GM20431 (cell line): Measurements from ENCODE around the gene SSH2.

Experiments
- in situ Hi-C: fragments of 300-500 bp; cut with MseI, MboI; formaldehyde crosslinking; loops from one replicate; pipeline ENCODE4 v1.15.0; 2020; ENCODE audit warnings: low sequenced_read_pairs; ENCODE audit not compliant: unreplicated experiment

The SSH2 gene

GRCh38 chr17:29620779-29621500 lies 309.1 kb downstream of the SSH2 start:
- in situ Hi-C loops: no loop called here

DNA sequence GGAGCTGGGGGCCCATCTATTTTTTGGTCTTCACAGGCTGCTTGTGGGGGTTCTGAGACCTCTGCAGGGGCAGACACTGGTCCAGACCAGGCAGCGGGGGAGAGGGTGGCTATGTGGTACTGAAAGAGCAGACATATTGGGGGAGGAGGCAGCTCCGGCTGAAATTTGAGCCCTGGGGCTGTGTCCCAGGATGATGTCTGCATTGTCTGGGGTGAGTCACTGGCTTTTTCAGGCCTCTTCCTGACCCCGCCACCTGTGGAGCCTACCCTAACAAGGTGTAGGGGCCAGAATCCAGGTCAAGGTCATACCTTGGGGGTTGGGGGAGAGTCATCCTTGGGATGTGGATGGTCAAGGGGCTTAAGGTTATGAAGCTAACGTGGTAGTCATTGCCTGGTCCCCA lies 309.8 kb downstream of the SSH2 start:
- in situ Hi-C loops: no loop called here

GRCh38 chr17:29619251-29619650 lies 310.8 kb downstream of the SSH2 start:
- in situ Hi-C loops: no loop called here

DNA sequence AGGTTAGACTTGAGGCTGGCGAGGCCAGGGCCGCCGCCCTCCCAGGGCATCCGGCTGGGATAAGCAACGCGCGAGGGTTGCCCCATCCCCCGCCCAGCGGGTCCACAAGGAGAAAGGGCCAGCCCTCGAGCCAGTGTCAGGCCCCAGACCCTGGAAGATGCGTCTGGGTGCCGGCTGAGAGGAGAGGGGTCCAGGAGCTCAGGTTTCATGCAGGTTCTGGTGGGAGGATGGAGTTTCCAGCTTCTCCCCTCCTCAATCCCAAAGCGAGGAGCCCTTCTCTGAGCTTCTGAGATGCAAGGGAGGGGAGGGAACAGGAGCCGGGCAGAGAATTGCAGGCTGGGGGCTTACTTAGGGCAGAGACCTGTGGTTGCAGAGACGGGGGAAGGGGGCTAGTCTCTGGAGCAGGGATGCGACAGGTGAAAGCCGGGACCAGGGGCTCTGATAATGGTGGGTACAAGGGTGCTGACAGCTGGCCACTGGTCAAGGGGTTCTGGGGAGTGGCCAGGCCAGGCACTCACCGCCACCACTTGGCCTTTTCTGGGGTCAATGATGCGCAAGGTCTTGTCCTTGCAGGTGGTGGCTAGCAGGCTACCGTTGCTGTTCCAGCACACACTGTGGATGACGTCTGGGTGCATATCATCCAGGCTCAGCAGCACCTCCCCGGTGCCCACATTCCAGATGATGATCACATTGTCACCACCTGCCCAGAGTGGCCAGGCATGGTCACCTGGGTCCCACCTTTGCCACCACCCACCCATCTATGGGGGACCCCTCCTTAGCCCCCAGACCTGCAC lies 311.6 kb downstream of the SSH2 start:
- in situ Hi-C loops: no loop called here

- in situ Hi-C loops: no loop called here
These were observed 312.4 kb downstream of the SSH2 start for GRCh38 chr17:29617481-29618271.

DNA sequence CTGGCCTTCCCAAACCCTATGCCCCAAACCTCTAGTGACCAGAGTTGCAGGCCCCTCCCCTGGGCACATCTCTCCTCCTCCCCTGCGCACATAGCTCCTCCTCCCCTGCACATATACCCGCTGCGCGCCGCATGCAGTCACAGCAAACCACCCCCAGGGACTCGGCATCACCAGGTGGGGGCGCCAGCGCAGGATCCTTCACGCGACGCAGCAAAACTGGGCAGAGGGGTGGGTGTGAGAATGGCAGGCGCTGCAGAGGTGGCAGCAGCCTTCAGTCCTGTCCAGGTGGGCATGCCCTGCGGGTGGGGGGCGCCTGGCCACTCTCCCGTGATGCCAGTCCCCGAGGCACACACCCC lies 312.9 kb downstream of the SSH2 start:
- in situ Hi-C loops: no loop called here

DNA sequence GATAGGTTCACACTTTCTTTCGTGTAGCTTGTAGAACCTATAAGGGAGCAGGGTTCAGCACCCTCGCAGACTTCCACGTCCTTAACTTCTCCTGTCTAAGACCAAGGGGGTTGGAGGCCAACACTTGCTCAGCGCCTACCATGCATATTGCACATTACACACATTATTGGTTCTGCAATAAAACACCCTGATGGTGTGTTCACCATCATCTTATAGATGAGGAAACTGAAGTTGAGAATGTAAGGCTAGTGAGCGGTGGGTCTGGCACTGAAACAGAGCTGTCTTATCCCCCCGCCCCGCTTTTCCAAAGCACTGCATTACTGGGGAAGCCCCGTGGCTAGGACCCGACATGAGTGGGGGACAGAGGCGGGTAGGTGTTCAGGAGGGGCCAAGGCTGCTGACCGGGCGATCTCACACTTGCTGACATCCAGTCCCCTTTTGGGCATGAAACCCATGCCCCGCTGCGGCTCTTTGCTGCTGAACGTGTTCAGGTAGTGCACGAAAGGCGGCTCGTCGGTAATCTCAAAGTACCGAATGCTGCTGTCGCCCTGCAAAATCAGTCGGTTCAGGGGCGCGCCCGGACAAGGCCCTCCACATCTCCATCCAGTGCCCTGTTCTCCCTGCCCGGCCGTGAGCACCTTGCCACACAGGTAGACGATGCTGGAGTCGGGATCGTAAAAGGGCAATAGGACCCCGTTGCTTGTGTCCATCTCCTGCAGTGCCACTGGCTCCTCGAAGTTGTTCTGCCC lies 313.6 kb downstream of the SSH2 start:
- in situ Hi-C loops: no loop called here

GRCh38 chr17:29615492-29616299 lies 314.3 kb downstream of the SSH2 start:
- in situ Hi-C loops: no loop called here

DNA sequence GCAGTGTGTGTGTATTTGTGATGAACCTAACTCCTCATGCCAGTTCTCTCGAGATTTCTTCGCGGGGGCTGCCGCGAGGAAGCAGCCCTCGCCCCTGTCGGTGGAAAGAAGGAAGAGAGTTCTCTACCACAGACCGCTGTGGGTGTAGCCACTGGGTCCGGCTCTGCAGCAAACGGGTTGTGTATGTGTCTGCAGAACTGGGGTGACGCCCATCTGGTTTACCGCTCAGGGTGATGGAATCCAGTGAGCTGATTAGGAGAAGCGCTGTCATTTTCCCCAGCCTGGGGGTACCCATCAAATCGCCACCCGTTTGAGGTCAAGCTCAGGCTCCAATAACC lies 315.0 kb downstream of the SSH2 start:
- in situ Hi-C loops: no loop called here

DNA sequence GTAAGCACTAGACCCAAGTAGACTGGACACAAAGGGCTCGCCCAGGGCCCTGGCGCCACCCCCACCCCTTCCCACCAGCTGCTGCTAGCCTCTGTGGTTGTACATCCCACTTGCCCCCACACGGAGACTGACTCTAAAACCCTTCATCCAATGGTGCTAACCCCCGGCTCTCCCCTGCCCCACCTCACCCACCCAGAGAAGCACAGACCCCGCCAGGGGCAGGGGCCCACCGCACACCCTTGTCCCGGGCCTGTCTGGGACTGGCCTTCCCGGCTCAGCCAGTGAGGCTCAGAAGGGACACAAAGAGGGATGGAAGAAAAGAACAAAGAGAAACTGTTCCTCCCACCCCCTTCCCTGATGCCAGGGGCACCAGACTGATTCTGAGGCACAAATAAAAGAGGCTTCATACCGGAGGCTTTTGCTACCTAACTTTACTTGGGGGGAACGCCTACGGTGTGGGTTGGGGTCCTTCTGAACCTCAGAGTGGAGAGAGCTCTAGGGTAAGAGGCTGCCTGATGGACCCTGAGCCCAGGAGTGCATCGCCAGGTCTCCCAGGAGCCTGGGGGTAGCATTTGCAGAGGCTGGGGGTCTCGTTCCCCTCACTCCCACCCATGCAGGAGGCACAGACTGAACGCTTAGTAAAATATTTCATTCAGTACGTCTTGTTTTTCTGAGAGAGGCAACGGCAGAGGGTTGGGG lies 315.5 kb downstream of the SSH2 start:
- in situ Hi-C loops: no loop called here

DNA sequence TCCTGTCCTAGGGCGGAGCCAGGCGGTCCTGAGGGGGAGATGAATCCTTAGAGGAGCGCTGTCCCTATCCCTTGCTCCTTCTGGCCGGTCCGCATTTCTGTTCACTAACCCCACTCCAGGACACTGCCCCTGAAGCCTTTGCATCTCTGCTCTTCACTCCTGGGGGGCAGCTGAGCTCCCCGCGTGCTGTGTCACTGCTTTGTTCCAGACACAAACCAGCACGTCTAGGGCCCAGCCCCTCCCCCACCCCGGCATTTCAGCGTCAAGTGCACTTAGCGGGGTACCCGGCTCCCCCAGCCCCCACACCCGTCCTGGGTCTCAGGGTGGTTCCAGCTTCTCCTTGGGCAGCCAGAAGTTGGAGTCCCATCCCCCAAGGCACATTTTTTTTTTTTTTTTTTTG lies 316.2 kb downstream of the SSH2 start:
- in situ Hi-C loops: no loop called here

DNA sequence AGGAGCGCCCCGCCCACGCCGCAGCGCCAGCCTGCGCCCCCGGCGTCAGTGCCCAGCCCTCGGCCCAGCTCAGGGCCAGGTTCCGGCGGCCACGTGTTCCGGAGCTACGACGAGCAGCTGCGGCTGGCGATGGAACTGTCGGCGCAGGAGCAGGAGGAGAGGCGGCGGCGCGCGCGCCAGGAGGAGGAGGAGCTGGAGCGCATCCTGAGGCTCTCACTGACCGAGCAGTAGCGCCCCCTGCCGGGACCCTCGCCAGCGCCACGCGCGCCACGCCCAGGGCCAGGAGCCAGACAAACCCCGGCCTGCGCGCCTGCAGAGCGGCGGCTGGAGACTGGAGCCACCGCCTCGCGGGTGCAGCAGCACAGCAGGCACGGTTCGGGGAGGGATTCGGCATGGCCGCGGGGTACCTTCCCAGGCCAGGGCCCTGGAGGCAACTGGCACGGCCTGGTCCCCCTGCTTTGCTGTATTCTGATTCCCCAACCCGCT lies 316.6 kb downstream of the SSH2 start:
- in situ Hi-C loops: no loop called here

DNA sequence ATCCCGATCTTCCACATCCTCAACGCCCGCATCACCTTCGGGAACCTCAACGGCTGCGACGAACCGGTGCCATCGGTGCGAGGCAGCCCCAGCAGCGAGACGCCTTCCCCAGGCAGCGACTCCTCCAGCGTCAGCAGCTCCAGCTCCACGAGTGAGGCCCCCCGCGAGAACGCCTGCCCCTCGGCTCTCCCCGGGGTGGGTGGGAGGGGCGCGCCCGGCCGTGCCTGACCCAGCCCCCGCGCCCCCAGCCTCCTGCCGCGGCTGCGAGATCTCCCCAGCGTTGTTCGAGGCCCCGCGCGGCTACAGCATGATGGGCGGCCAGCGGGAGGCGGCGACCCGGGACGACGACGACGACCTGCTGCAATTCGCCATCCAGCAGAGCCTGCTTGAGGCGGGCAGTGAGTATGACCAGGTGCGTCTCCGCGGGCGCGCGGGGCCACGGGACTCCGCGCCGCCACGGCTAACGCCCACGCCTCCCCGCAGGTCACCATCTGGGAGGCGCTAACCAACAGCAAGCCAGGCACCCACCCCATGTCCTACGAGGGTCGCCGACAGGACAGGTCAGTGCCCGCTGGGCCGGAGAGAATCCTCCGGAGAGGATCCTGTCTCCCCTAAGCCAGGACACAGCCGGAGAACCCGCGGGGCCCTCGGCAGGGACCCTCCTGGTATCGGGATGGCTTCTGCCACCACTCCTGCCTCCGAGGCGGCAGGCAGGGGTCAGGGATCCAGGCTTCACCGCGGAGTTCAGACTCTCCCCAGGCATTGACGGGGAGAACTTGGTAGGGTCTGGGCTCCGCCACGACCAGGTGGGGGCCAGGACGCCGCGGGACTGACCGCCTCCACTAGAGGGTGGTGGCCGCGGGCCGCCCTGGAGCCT lies 317.4 kb downstream of the SSH2 start:
- in situ Hi-C loops: no loop called here

DNA sequence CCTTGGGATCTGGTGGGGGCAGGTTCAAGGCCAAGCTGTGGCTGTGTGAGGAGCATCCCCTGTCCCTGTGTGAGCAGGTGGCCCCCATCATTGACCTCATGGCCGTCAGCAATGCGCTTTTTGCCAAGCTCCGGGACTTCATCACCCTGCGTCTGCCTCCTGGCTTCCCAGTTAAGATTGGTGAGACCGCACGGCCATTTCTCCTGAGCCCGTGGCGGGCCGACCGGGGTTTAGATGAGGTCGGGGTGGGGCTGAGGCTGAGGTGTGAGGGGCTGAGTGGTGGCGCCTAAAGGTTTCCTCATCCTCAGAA lies 318.0 kb downstream of the SSH2 start:
- in situ Hi-C loops: no loop called here

- in situ Hi-C loops: no loop called here
These were observed 318.5 kb downstream of the SSH2 start for GRCh38 chr17:29611351-29612093.

- in situ Hi-C loops: no loop called here
These were observed 319.6 kb downstream of the SSH2 start for GRCh38 chr17:29610395-29610794.

DNA sequence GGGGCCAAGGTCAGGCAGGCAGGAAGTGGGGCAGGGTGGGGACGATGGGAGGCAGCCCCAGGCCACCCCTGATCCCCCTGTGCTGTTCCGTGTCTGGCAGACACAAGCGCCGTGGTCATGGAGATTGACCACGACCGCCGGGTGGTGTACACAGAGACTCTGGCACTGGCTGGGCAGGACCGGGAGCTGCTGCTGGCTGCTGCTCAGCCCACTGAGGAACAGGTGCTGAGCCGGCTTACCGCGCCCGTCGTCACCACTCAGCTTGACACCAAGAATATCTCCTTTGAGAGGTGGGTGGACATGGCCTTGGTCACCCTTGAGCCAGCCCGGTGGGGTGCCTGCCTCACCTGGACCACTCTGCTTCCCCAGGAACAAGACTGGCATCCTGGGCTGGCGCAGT lies 321.0 kb downstream of the SSH2 start:
- in situ Hi-C loops: no loop called here
